Fibroblast of skin of back (primary cell): ENCODE data around the gene RHOT1.

Experiments used
- DNase-seq: peaks from one replicate; pipeline ENCODE4 v3.0.0-alpha.2; 2013

The RHOT1 gene

DNA sequence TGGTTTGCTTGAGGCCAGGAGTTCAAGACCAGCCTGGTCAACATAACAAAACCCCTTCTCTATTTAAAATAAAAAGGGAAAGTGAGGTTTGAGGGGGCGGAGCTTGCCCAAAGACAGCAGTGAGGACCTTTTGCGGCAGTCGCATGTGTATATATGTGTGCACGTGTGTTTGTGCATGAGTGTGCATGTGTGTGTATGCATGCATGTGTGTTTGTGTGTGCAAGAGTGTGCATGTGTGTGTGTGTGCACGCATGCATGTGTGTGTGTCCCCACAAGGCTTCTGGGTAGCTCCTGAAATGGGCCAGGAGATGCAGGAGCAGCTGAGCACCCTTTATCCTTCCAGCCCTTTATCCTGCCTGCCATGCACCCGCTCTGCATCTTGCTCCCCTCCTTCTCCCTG, 132.3 kb downstream of the RHOT1 start:
- no peak for DNase-seq
